ENCODE results near the gene BAG2. TPM values are rescaled to one million over a fixed set of nuclear protein-coding genes. Genes with fewer than 3 reads are reported as not detected.

The BAG2 gene
- total and polyA plus RNA-seq, 2 of the 13 experiments (the other 11 are each of a cell fraction or from before 2014, with no cell fraction given) = 5.7 to 15.1 TPM

GRCh38 chr6:57172136-57173055 is at the start of gene BAG2 (continued):
- no peak for TF ChIP-seq ZMYM3 (CRISPR knock-in tag; IDR thresholded peaks at IDR 0.05)
- TF ChIP-seq ZNF589 (CRISPR knock-in tag; conservative IDR thresholded peaks at IDR 0.05) = peak; percentile 86
- peak; percentile 47; the same call in 1 of the 2 replicates for TF ChIP-seq ZNF292 (CRISPR knock-in tag; IDR thresholded peaks at IDR 0.05; ENCODE audit: borderline replicate concordance, low read depth)
- TF ChIP-seq, protein P1, sequence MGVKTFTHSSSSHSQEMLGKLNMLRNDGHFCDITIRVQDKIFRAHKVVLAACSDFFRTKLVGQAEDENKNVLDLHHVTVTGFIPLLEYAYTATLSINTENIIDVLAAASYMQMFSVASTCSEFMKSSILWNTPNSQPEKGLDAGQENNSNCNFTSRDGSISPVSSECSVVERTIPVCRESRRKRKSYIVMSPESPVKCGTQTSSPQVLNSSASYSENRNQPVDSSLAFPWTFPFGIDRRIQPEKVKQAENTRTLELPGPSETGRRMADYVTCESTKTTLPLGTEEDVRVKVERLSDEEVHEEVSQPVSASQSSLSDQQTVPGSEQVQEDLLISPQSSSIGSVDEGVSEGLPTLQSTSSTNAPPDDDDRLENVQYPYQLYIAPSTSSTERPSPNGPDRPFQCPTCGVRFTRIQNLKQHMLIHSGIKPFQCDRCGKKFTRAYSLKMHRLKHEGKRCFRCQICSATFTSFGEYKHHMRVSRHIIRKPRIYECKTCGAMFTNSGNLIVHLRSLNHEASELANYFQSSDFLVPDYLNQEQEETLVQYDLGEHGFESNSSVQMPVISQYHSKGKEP (CRISPR knock-in tag; IDR thresholded peaks at IDR 0.05) = no peak; the same call in 1 of the 2 replicates
- peak; percentile 93 for TF ChIP-seq EED (CRISPR knock-in tag; IDR thresholded peaks at IDR 0.05)
- peak; percentile 51; the same call in 1 of the 2 replicates for TF ChIP-seq ETV5 (CRISPR knock-in tag; IDR thresholded peaks at IDR 0.05; ENCODE audit: borderline replicate concordance)
- TF ChIP-seq IRF2 (CRISPR knock-in tag; IDR thresholded peaks at IDR 0.05) = no peak; the same call in 1 of the 2 replicates
- no peak for TF ChIP-seq TCF7L2 (IDR thresholded peaks at IDR 0.05; ENCODE audit: low read depth, low read length)
- TF ChIP-seq ZBTB40 (IDR thresholded peaks at IDR 0.05) = no peak
- peak; percentile 84 for TF ChIP-seq ZBTB40 (CRISPR knock-in tag; IDR thresholded peaks at IDR 0.05)
- peak; percentile 72 for TF ChIP-seq ZNF609 (CRISPR knock-in tag; IDR thresholded peaks at IDR 0.05; ENCODE audit: borderline replicate concordance)
- 0 out of 2 replicates have a peak, but pooled peaks have one; percentile 3 for TF ChIP-seq FOSL2 (CRISPR knock-in tag; IDR thresholded peaks at IDR 0.05)

Data from HepG2 (cell line).